Stimulated activated effector memory CD8-positive, alpha-beta T cell treated with anti-CD3 and anti-CD28 coated beads, Interleukin-12 subunit alpha, Interleukin-12 subunit beta, amount 100 ng/mL, for 72 hours (primary cell): ENCODE measurements around the gene THSD1.

Experiments used
- ATAC-seq: fragments of 150-1000 bp; cut with Tn5 transposase; 2 replicates; pipeline ENCODE4 v1.10.0; 2021
- DNase-seq, 2 donors: peaks; one replicate each; pipeline ENCODE4 v3.0.0; 2021 to 2022; ENCODE audit warnings: low spot score in 2 of 2
- H3K27ac Mint-ChIP-seq: one replicate; pipeline ENCODE4 v1.8.0; 2022; ENCODE audit warnings: mild to moderate bottlenecking, mixed read lengths
- H3K36me3 Mint-ChIP-seq: one replicate; pipeline ENCODE4 v1.8.0; 2022; ENCODE audit warnings: mild to moderate bottlenecking, mixed read lengths
- H3K4me1 Mint-ChIP-seq: one replicate; pipeline ENCODE4 v1.8.0; 2022; ENCODE audit warnings: mixed read lengths
- H3K4me3 Mint-ChIP-seq: one replicate; pipeline ENCODE4 v1.8.0; 2022; ENCODE audit warnings: mild to moderate bottlenecking, mixed read lengths
- H3K9me3 Mint-ChIP-seq: one replicate; pipeline ENCODE4 v1.8.0; 2022; ENCODE audit warnings: mixed read lengths

The THSD1 gene, protein sequence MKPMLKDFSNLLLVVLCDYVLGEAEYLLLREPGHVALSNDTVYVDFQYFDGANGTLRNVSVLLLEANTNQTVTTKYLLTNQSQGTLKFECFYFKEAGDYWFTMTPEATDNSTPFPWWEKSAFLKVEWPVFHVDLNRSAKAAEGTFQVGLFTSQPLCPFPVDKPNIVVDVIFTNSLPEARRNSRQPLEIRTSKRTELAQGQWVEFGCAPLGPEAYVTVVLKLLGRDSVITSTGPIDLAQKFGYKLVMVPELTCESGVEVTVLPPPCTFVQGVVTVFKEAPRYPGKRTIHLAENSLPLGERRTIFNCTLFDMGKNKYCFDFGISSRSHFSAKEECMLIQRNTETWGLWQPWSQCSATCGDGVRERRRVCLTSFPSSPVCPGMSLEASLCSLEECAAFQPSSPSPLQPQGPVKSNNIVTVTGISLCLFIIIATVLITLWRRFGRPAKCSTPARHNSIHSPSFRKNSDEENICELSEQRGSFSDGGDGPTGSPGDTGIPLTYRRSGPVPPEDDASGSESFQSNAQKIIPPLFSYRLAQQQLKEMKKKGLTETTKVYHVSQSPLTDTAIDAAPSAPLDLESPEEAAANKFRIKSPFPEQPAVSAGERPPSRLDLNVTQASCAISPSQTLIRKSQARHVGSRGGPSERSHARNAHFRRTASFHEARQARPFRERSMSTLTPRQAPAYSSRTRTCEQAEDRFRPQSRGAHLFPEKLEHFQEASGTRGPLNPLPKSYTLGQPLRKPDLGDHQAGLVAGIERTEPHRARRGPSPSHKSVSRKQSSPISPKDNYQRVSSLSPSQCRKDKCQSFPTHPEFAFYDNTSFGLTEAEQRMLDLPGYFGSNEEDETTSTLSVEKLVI

GRCh38 chr13:52405767-52406494 is at the start of gene THSD1:
THSD1 (minus strand) TSS chr13:52406172; CDS start chr13:52402600, 3,572 bp downstream.
- H3K9me3 Mint-ChIP-seq: no peaks in the 10 kb centered on the region
- H3K4me3 Mint-ChIP-seq: peak within 1 kb of the TSS; percentile 71
- ATAC-seq: peak; percentile 79
- DNase-seq: no peak
- H3K36me3 Mint-ChIP-seq: peaks cover 14% of the 10 kb centered on the region
- H3K27ac Mint-ChIP-seq: no peak within 1 kb of the TSS
- H3K4me1 Mint-ChIP-seq: peaks cover 14% of the 10 kb centered on the region

- peak; percentile 61 to 91 for DNase-seq
- H3K4me1 Mint-ChIP-seq: peaks cover 31% of the 10 kb centered on the region
- peak overlapping the region; percentile 99 for H3K27ac Mint-ChIP-seq
- peaks cover 58% of the 10 kb centered on the region for H3K36me3 Mint-ChIP-seq
- no peaks in the 10 kb centered on the region for H3K9me3 Mint-ChIP-seq
- ATAC-seq: peak; percentile 59
- H3K4me3 Mint-ChIP-seq: peak overlapping the region; percentile 91
These were observed 49.7 kb upstream of the THSD1 start for GRCh38 chr13:52455677-52456041.

DNA sequence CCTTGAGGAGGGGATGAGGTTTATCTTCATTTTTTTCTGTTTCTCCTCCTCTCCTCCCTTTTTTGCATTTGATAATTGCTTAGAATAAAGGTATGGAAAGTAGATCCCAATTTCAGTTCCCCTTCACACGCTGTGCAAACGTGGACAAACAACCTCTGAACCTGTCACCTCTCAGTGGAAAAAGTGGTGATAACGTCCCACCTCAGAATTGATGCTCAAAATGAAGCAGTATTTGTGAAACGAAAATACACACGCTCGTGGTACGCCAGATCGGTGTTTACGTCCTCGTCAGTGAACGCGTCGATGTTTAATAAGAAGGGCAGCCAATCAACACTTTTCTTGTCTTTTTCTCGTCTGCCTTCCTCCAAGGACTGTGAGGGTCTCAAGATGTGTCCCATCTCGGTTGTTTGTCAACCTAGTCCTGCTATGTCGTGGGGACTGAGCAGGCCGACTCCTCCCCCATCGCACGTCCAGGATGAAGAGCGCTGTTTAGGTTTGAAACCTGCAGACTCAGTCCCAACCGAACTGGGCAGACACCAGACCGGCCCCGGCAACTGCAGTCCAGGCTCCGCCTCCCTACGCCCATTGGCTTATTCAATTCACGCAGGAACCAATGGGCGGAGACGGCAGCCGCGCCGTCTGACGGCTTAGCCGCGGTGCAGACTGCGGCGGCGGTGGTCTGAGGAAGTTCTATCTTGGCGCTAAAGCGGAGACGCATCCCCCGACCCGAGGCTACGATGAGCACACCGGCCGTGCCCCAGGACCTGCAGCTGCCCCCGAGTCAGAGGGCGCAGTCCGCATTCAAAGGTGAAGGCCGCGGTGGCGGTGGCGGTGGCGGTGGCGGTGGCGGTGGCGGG is 49.1 kb upstream of the THSD1 start, which contains the start of gene CKAP2:
Gene CKAP2, plus strand, starts transcription at position 659 of the 857 bp plus-strand sequence. Its CDS starts 79 bp downstream, at position 738.
- DNase-seq (peak; percentile 83 to 95), ATAC-seq (peak; percentile 88)
- Mint-ChIP-seq H3K9me3 (no peaks in the 10 kb centered on the region), H3K36me3 (peaks cover 53% of the 10 kb centered on the region), H3K27ac (peak within 1 kb of the TSS; percentile 99), H3K4me1 (peaks cover 29% of the 10 kb centered on the region), H3K4me3 (peak within 1 kb of the TSS; percentile 91)

GRCh38 chr13:52454459-52454819 is 48.5 kb upstream of the THSD1 start:
- DNase-seq (no peak), ATAC-seq (no peak)
- Mint-ChIP-seq H3K36me3 (peaks cover 51% of the 10 kb centered on the region), H3K4me1 (peaks cover 33% of the 10 kb centered on the region), H3K9me3 (no peaks in the 10 kb centered on the region), H3K27ac (peak overlapping the region; percentile 99), H3K4me3 (peak overlapping the region; percentile 91)

DNA sequence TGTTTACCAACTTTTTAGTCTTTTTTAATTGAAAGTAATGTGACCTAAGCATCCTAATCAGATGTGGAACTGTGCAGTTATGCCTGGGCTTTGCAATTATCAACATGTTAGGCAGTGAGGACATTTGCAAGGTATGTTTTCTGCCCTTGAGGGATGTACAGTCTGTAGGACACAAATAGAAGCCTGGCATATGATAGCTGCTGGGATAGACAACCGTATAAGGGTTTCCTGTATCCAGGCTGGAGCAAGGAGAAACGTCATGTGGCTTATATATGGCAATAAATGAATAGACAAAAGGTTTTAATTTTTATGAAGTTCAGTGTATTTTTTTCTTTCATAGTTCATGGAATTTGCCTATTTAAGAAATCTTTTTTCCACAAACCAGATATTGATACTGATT is 46.5 kb upstream of the THSD1 start:
- Mint-ChIP-seq H3K4me3 (no peak overlapping the region), H3K27ac (no peak overlapping the region), H3K4me1 (peaks cover 49% of the 10 kb centered on the region), H3K36me3 (peaks cover 40% of the 10 kb centered on the region), H3K9me3 (no peaks in the 10 kb centered on the region)
- ATAC-seq (no peak), DNase-seq (no peak)

- Mint-ChIP-seq H3K4me3 (peak overlapping the region; percentile 91), H3K4me1 (peaks cover 53% of the 10 kb centered on the region), H3K36me3 (peaks cover 31% of the 10 kb centered on the region), H3K9me3 (no peaks in the 10 kb centered on the region), H3K27ac (peak overlapping the region; percentile 94)
- DNase-seq (no peak), ATAC-seq (no peak)
These were observed 45.3 kb upstream of the THSD1 start for GRCh38 chr13:52451135-52451804.

- DNase-seq (no peak), ATAC-seq (no peak)
- Mint-ChIP-seq H3K9me3 (no peaks in the 10 kb centered on the region), H3K4me1 (peaks cover 53% of the 10 kb centered on the region), H3K36me3 (peaks cover 31% of the 10 kb centered on the region), H3K27ac (peak overlapping the region; percentile 94), H3K4me3 (peak overlapping the region; percentile 91)
These were observed 44.8 kb upstream of the THSD1 start for GRCh38 chr13:52450793-52451116.

- ATAC-seq (peak; percentile 88), DNase-seq (peak; percentile 97 to 99)
- H3K4me1 Mint-ChIP-seq: peaks cover 52% of the 10 kb centered on the region
- peaks cover 31% of the 10 kb centered on the region for H3K36me3 Mint-ChIP-seq
- H3K27ac Mint-ChIP-seq: peak within 1 kb of the TSS; percentile 94
- H3K4me3 Mint-ChIP-seq: peak within 1 kb of the TSS; percentile 91
- no peaks in the 10 kb centered on the region for H3K9me3 Mint-ChIP-seq
These were observed 44.2 kb upstream of the THSD1 start, which contains the start of gene VPS36 for GRCh38 chr13:52450012-52450792. VPS36 (minus strand) TSS chr13:52450634; CDS start chr13:52450594, 40 bp downstream.

GRCh38 chr13:52449331-52450011 is 43.5 kb upstream of the THSD1 start:
- peaks cover 32% of the 10 kb centered on the region for H3K36me3 Mint-ChIP-seq
- H3K9me3 Mint-ChIP-seq: no peaks in the 10 kb centered on the region
- peaks cover 45% of the 10 kb centered on the region for H3K4me1 Mint-ChIP-seq
- no peak for ATAC-seq
- H3K27ac Mint-ChIP-seq: peak overlapping the region; percentile 94
- peak overlapping the region; percentile 91 for H3K4me3 Mint-ChIP-seq
- no peak for DNase-seq

- ATAC-seq (no peak), DNase-seq (no peak)
- peak overlapping the region; percentile 91 for H3K4me3 Mint-ChIP-seq
- H3K4me1 Mint-ChIP-seq: peaks cover 36% of the 10 kb centered on the region
- no peaks in the 10 kb centered on the region for H3K9me3 Mint-ChIP-seq
- H3K27ac Mint-ChIP-seq: peak overlapping the region; percentile 94
- peaks cover 32% of the 10 kb centered on the region for H3K36me3 Mint-ChIP-seq
These were observed 42.0 kb upstream of the THSD1 start for GRCh38 chr13:52447815-52448552.

DNA sequence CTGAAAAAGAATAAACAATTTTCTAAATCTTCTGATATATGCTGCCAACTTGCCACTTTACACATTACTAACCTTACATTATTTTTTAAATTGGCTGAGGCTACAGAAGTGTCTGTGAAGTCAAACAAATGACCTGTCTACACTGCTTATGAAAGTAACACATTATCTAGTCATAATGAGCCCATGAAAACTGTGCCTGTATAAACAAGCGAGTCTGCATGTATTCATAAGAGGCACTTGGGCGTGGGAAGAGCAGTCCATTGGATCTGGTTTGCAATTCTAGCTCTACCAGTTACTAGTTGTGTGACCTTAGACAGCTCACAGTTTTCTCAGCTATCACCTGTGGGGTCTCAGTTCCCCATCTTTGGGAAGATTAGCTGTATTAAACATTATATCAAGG is 41.4 kb upstream of the THSD1 start:
- ATAC-seq (peak; percentile 66), DNase-seq (no peak)
- H3K27ac Mint-ChIP-seq: peak overlapping the region; percentile 94
- H3K4me3 Mint-ChIP-seq: peak overlapping the region; percentile 91
- no peaks in the 10 kb centered on the region for H3K9me3 Mint-ChIP-seq
- H3K36me3 Mint-ChIP-seq: peaks cover 33% of the 10 kb centered on the region
- peaks cover 35% of the 10 kb centered on the region for H3K4me1 Mint-ChIP-seq

DNA sequence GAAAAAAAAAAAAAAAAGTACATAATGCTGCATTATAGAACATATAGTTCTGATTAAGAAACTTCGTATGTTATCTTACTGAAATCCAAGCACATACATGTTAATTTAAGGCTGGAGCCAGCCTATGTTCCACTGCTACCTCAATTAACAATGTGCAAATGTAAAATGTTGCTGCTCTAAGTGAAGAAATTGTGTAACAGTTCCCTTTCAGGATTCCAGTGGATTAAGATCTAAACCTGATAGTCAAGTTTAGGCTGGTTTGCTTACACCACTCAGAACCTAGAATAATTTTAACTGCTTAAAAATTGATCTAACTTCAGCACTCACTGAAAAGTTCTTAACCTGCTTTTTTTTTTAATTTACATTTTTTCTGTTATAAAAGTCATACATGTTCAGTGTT is 40.3 kb upstream of the THSD1 start:
- Mint-ChIP-seq H3K27ac (no peak overlapping the region), H3K9me3 (no peaks in the 10 kb centered on the region), H3K4me3 (no peak overlapping the region), H3K4me1 (peaks cover 35% of the 10 kb centered on the region), H3K36me3 (peaks cover 39% of the 10 kb centered on the region)
- ATAC-seq (no peak), DNase-seq (no peak)
